K562 (cell line): ENCODE data around the gene SPPL2C.

Experiments
- FIP1L1 ChIP-seq: fragments of 200-400 bp; formaldehyde crosslinking; IDR thresholded peaks from 2 replicates; pipeline ENCODE4 v1.6.1; 2018; ENCODE audit warnings: mild to moderate bottlenecking, low read depth, low read length; ENCODE audit not compliant: poor library complexity, severe bottlenecking
- POLR2A ChIP-seq: fragments of 450-650 bp; conservative IDR thresholded peaks from 2 replicates; pipeline ENCODE4 v1.6.1; 2016
- TAF1 ChIP-seq: IDR thresholded peaks from 2 replicates; pipeline ENCODE4 v1.6.1; 2011; ENCODE audit warnings: mild to moderate bottlenecking, low read length, moderate library complexity; ENCODE audit not compliant: insufficient read depth, control insufficient read depth, severe bottlenecking; ENCODE audit errors: extremely low read depth
- TF ChIP-seq, protein P1 (sequence below), 3 experiments: IDR thresholded peaks in 2 of 3; conservative IDR thresholded peaks in 1 of 3; 2 replicates each; pipeline ENCODE4 v1.5.1; 2011 to 2012; ENCODE audit warnings: low read length in 3 of 3, mild to moderate bottlenecking in 3 of 3, control low read depth in 2 of 3, improper control_type of control experiment in 1 of 3, inconsistent platforms in 1 of 3, low read depth in 1 of 3, mixed read lengths in 1 of 3, moderate library complexity in 1 of 3; ENCODE audit not compliant: insufficient read depth in 2 of 3

DNA sequence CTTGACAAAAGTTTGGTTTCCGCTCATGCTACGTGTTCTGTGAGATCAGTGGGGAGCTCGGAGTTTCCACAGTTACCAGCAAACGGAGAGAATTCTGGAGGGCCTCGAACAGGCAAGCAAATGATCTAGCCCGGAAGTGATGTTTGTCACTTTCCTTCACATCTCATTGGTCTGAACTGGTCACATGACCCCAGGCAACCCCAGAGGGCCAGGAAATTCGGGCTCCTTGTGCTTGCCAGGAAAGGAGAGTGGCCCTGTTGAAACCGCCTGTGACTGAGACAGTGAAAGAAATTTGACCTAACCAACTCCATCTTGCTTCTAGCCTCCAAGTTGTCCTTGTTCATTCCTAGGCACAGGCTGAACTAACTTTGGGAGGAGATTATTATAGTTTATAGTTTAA is 23.0 kb downstream of the SPPL2C start:
- TF ChIP-seq, protein P1, sequence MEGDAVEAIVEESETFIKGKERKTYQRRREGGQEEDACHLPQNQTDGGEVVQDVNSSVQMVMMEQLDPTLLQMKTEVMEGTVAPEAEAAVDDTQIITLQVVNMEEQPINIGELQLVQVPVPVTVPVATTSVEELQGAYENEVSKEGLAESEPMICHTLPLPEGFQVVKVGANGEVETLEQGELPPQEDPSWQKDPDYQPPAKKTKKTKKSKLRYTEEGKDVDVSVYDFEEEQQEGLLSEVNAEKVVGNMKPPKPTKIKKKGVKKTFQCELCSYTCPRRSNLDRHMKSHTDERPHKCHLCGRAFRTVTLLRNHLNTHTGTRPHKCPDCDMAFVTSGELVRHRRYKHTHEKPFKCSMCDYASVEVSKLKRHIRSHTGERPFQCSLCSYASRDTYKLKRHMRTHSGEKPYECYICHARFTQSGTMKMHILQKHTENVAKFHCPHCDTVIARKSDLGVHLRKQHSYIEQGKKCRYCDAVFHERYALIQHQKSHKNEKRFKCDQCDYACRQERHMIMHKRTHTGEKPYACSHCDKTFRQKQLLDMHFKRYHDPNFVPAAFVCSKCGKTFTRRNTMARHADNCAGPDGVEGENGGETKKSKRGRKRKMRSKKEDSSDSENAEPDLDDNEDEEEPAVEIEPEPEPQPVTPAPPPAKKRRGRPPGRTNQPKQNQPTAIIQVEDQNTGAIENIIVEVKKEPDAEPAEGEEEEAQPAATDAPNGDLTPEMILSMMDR (IDR thresholded peaks at IDR 0.05 in 2 of 3, conservative IDR thresholded peaks at IDR 0.05 in 1 of 3; ENCODE audit: insufficient read depth in 2 of 3, low read depth in 1 of 3, low read length in 3 of 3), result no peak
- no peak for TF ChIP-seq FIP1L1
- TF ChIP-seq POLR2A, result no peak
- TF ChIP-seq TAF1, result no peak
